Sigmoid colon (tissue), 7 donors: Measurements from ENCODE around the gene PIGA. TPM values are rescaled to one million over a fixed set of nuclear protein-coding genes. Genes with fewer than 3 reads are reported as not detected.

ENCODE experiments used
- DNase-seq: peaks from one replicate; pipeline ENCODE4 v3.0.0-alpha.2; 2019
- H3K27ac ChIP-seq, 4 donors: fragments of 200-600 bp; sonication (generic); one replicate each; pipeline ENCODE4 v1.5.1; 2016 to 2019; ENCODE audit warnings: mild to moderate bottlenecking in 1 of 4
- H3K27me3 ChIP-seq, 3 donors: fragments of 200-600 bp; sonication (generic); one replicate each; pipeline ENCODE4 v1.5.1; 2019; ENCODE audit warnings: mild to moderate bottlenecking in 1 of 3
- H3K36me3 ChIP-seq, 4 donors: fragments of 200-600 bp; sonication (generic); one replicate each; pipeline ENCODE4 v1.5.1; 2016 to 2019
- H3K4me1 ChIP-seq, 4 donors: fragments of 200-600 bp; sonication (generic); one replicate each; pipeline ENCODE4 v1.5.1; 2017 to 2019
- H3K4me3 ChIP-seq, 4 donors: fragments of 200-600 bp; sonication (generic); one replicate each; pipeline ENCODE4 v1.5.1; 2017 to 2019; ENCODE audit warnings: mild to moderate bottlenecking in 2 of 4, moderate library complexity in 1 of 4
- H3K9me3 ChIP-seq, 4 donors: fragments of 200-600 bp in 3 of 4; sonication (generic) in 3 of 4; one replicate each; pipeline versions ENCODE4 v1.5.1 to v1.6.1; 2013 to 2019
- CTCF ChIP-seq, 4 experiments: fragments of 450-650 bp in 3 of 4; fragments of 200-600 bp in 1 of 4; IDR thresholded peaks; one replicate each; pipeline ENCODE4 v1.5.1; 2016 to 2019; ENCODE audit warnings: antibody characterized with exemption in 4 of 4, mild to moderate bottlenecking in 3 of 4, moderate library complexity in 2 of 4
- EP300 ChIP-seq, 4 donors: sonication (generic); formaldehyde crosslinking; IDR thresholded peaks; one replicate each; pipeline ENCODE4 v1.6.1; 2017; ENCODE audit warnings: antibody characterized with exemption in 4 of 4
- POLR2A ChIP-seq, 2 donors: fragments of 450-650 bp; IDR thresholded peaks; one replicate each; pipeline ENCODE4 v1.6.1; 2016; ENCODE audit warnings: antibody characterized with exemption in 2 of 2, mild to moderate bottlenecking in 2 of 2, moderate library complexity in 2 of 2
- POLR2AphosphoS5 ChIP-seq, 4 donors: sonication (generic); formaldehyde crosslinking; IDR thresholded peaks; one replicate each; pipeline ENCODE4 v1.6.1; 2017; ENCODE audit warnings: antibody characterized with exemption in 4 of 4
- WGBS, 2 donors: extraction: QIAGEN DNeasy Blood & Tissue Kit; methylation state at CpG; one replicate each; pipeline ENCODE4 v1.1.7; 2013; 5-methylcytosine and 5-hydroxymethylcytosine counted together
- intact Hi-C: fragments of 100-400 bp; cut with DNase I; formaldehyde crosslinking; loops from one replicate; pipeline ENCODE4 v1.15.1; 2023
- polyA plus RNA-seq, 3 donors: library from polyadenylated mRNA; stranded (reverse); fragments of 200-250 nt; gene quantifications; one replicate each; pipeline ENCODE4 v1.2.3, GENCODE V29; 2013
- total RNA-seq, 4 donors: library from RNA; depleted of rRNA; stranded (reverse); fragments of >200 nt; gene quantifications; one replicate each; pipeline ENCODE4 v1.1.0, GENCODE V29; 2016
- donor health status: healthy with polysubstance abuse.
- donor health status: Bipolar disorder and iron deficiency.
- donor health status: healthy.

Gene PIGA
- total RNA-seq (1 to 10 TPM; 3.9 to 8.0 (median 6.1) TPM), polyA plus RNA-seq (1 to 10 TPM; 8.0 to 9.5 (median 9.0) TPM)

- Histone ChIP-seq H3K27ac (peak within 1 kb of the TSS; percentile 78 to 86 (median 82)), H3K4me3 (peak within 1 kb of the TSS; percentile 70 to 78 (median 73)), H3K36me3 (peaks cover 0 to 10% (median 0%) of the 10 kb centered on the region in 4 donors), H3K4me1 (peaks cover 0 to 5% (median 0%) of the 10 kb centered on the region in 4 donors), H3K9me3 (no peaks in the 10 kb centered on the region), H3K27me3 (no peaks in the 10 kb centered on the region)
- intact Hi-C loops, result loop anchor here (5.0 to 10.0 kb wide), 2 partner anchors 159 to 342 kb away; partner anchors contain the start of gene PIR
- TF ChIP-seq CTCF (IDR thresholded peaks at IDR 0.05) (no peak), POLR2AphosphoS5 (IDR thresholded peaks at IDR 0.05) (peak; percentile 92 to 96 (median 94)), EP300 (IDR thresholded peaks at IDR 0.05) (peak in 1 of 4 donors; percentile 37), POLR2A (IDR thresholded peaks at IDR 0.05) (peak; percentile 79 to 88)
- WGBS, 2 donors, result 0 to 1% methylated on average over 72 of the region's 72 CpGs
- peak; percentile 98 for DNase-seq
These were observed at the start of gene PIGA for GRCh38 chrX:15335135-15336022. PIGA (minus strand) TSS chrX:15335523; CDS start chrX:15331930, 3,593 bp downstream.

- no peaks in the 10 kb centered on the region for H3K9me3 ChIP-seq
- DNase-seq, result no peak
- H3K36me3 ChIP-seq, result no peaks in the 10 kb centered on the region
- no peaks in the 10 kb centered on the region for H3K27me3 ChIP-seq
- no peaks in the 10 kb centered on the region for H3K4me1 ChIP-seq
- TF ChIP-seq CTCF (IDR thresholded peaks at IDR 0.05), result no peak
- no peak for TF ChIP-seq POLR2A (IDR thresholded peaks at IDR 0.05)
- TF ChIP-seq POLR2AphosphoS5 (IDR thresholded peaks at IDR 0.05), result no peak
- no peak for TF ChIP-seq EP300 (IDR thresholded peaks at IDR 0.05)
- no peak within 1 kb of the TSS for H3K4me3 ChIP-seq
- 54 to 63% methylated on average over 2 of the region's 2 CpGs for WGBS, 2 donors
- intact Hi-C loops, result no loop called here
- H3K27ac ChIP-seq, result no peak within 1 kb of the TSS
These were observed 49.0 kb upstream of the PIGA start, which contains the start of gene VEGFD for GRCh38 chrX:15384304-15384703. VEGFD (minus strand) TSS chrX:15384413; CDS start chrX:15383946, 467 bp downstream.

- TF ChIP-seq CTCF (IDR thresholded peaks at IDR 0.05) (no peak), EP300 (IDR thresholded peaks at IDR 0.05) (no peak), POLR2A (IDR thresholded peaks at IDR 0.05) (no peak), POLR2AphosphoS5 (IDR thresholded peaks at IDR 0.05) (no peak)
- no peaks in the 10 kb centered on the region for H3K36me3 ChIP-seq
- H3K4me1 ChIP-seq, result no peaks in the 10 kb centered on the region
- WGBS, 2 donors, result 83 to 86% methylated on average over 8 of the region's 8 CpGs
- DNase-seq, result no peak
- no peaks in the 10 kb centered on the region for H3K9me3 ChIP-seq
- no peak overlapping the region for H3K4me3 ChIP-seq
- no peaks in the 10 kb centered on the region for H3K27me3 ChIP-seq
- no peak overlapping the region for H3K27ac ChIP-seq
- intact Hi-C loops, result no loop called here
These were observed 47.5 kb upstream of the PIGA start for GRCh38 chrX:15382813-15383212.

GRCh38 chrX:15376956-15377355 is 41.6 kb upstream of the PIGA start:
- no peak overlapping the region for H3K4me3 ChIP-seq
- TF ChIP-seq POLR2AphosphoS5 (IDR thresholded peaks at IDR 0.05) (no peak), POLR2A (IDR thresholded peaks at IDR 0.05) (no peak), CTCF (IDR thresholded peaks at IDR 0.05) (no peak), EP300 (IDR thresholded peaks at IDR 0.05) (no peak)
- WGBS, 2 donors, result 88 to 93% methylated on average over 1 of the region's 1 CpG
- H3K27me3 ChIP-seq, result no peaks in the 10 kb centered on the region
- H3K27ac ChIP-seq, result no peak overlapping the region
- no peaks in the 10 kb centered on the region for H3K36me3 ChIP-seq
- no peak for DNase-seq
- intact Hi-C loops, result no loop called here
- no peaks in the 10 kb centered on the region for H3K4me1 ChIP-seq
- H3K9me3 ChIP-seq, result no peaks in the 10 kb centered on the region
